Measurements from ENCODE around the gene STIMATE. TPM values are rescaled to one million over a fixed set of nuclear protein-coding genes. Genes with fewer than 3 reads are reported as not detected.

STIMATE gene
- total and polyA plus RNA-seq, 9 of the 15 experiments (the other 6 are each of a cell fraction or from before 2014, with no cell fraction given): 0.14 to 7.7 (median 4.9) TPM

GRCh38 chr3:52897130-52898122 is at the start of gene STIMATE (continued):
- TF ChIP-seq POLR3G (IDR thresholded peaks at IDR 0.05; ENCODE audit: extremely low read depth, insufficient read length, insufficient replicate concordance) (no peak), ETS1 (conservative IDR thresholded peaks at IDR 0.05; ENCODE audit: control insufficient read depth, low read depth, low read length) (0 out of 2 replicates have a peak, but pooled peaks have one; percentile 19), E2F6 (IDR thresholded peaks at IDR 0.05; ENCODE audit: borderline replicate concordance in 1 of 2, extremely low read depth in 1 of 2, insufficient read depth in 1 of 2, insufficient read length in 1 of 2, low read depth in 1 of 2, low read length in 1 of 2, poor library complexity in 1 of 2, severe bottlenecking in 1 of 2) (peak; percentile 24 to 48), HMG20A (CRISPR knock-in tag; conservative IDR thresholded peaks at IDR 0.05) (no peak), KAT8 (IDR thresholded peaks at IDR 0.05; ENCODE audit: low read depth) (no peak), DMBX1 (CRISPR knock-in tag; IDR thresholded peaks at IDR 0.05; ENCODE audit: borderline replicate concordance) (no peak), ZNF134 (CRISPR knock-in tag; conservative IDR thresholded peaks at IDR 0.05) (no peak), ZNF3 (CRISPR knock-in tag; IDR thresholded peaks at IDR 0.05) (no peak), HEY1 (CRISPR knock-in tag; IDR thresholded peaks at IDR 0.05; ENCODE audit: borderline replicate concordance) (no peak), DLX4 (CRISPR knock-in tag; IDR thresholded peaks at IDR 0.05) (no peak), ATF1 (CRISPR knock-in tag; IDR thresholded peaks at IDR 0.05) (no peak), ATF1 (tag; IDR thresholded peaks at IDR 0.05) (peak; percentile 48), CBFA2T2 (conservative IDR thresholded peaks at IDR 0.05) (no peak), ZNF133 (CRISPR knock-in tag; IDR thresholded peaks at IDR 0.05) (no peak), BRCA1 (IDR thresholded peaks at IDR 0.05) (no peak), BRCA1 (CRISPR knock-in tag; IDR thresholded peaks at IDR 0.05) (no peak), RBBP5 (IDR thresholded peaks at IDR 0.05; ENCODE audit: borderline replicate concordance, insufficient read depth, low read length, poor library complexity, severe bottlenecking) (peak; percentile 55), CBX5 (IDR thresholded peaks at IDR 0.05; ENCODE audit: borderline replicate concordance, low read depth) (no peak), HNRNPLL (IDR thresholded peaks at IDR 0.05; ENCODE audit: low read depth, low read length, poor library complexity, severe bottlenecking) (peak; percentile 89), ZNF717 (CRISPR knock-in tag; IDR thresholded peaks at IDR 0.05) (no peak), ZNF778 (CRISPR knock-in tag; IDR thresholded peaks at IDR 0.05) (no peak), ZNF311 (CRISPR knock-in tag; IDR thresholded peaks at IDR 0.05) (no peak), MAZ (CRISPR knock-in tag; conservative IDR thresholded peaks at IDR 0.05 in 1 of 2, IDR thresholded peaks at IDR 0.05 in 1 of 2) (peak; percentile 21 to 75; a peak in 3 of 4 replicates), E2F1 (CRISPR knock-in tag; IDR thresholded peaks at IDR 0.05) (no peak)

All from K562 (cell line).